CD14-positive monocyte (primary cell): Measurements from ENCODE around the gene COX5B. TPM values are rescaled to one million over a fixed set of nuclear protein-coding genes. Genes with fewer than 3 reads are reported as not detected.

Experiments used
- DNase-seq, 3 donors: peaks; one replicate each; pipeline ENCODE4 v3.0.0-alpha.2; 2011 to 2022
- H2AFZ ChIP-seq: 2 replicates; pipeline ENCODE4 v1.6.0; 2012; ENCODE audit warnings: mild to moderate bottlenecking, low read depth, low read length, inconsistent platforms; ENCODE audit not compliant: insufficient read depth, poor library complexity, severe bottlenecking
- H3K27ac ChIP-seq, 2 donors: 1 replicate in 1 of 2; 2 replicates in 1 of 2; pipeline ENCODE4 v1.5.1; 2012 to 2013; ENCODE audit warnings: low read length in 2 of 2, control low read depth in 1 of 2, inconsistent platforms in 1 of 2, low read depth in 1 of 2, mild to moderate bottlenecking in 1 of 2
- H3K27me3 ChIP-seq, 2 donors: one replicate each; pipeline versions ENCODE4 v1.6.0 to v1.6.1; 2011 to 2013; ENCODE audit warnings: low read length in 2 of 2; ENCODE audit not compliant: control insufficient read depth in 2 of 2, insufficient read depth in 2 of 2
- H3K36me3 ChIP-seq, 2 donors: replicated peaks in 1 of 2; 1 replicate in 1 of 2; 2 replicates in 1 of 2; pipeline versions ENCODE4 v1.5.1 to v1.6.1; 2012 to 2013; ENCODE audit warnings: low read length in 2 of 2, control low read depth in 1 of 2, inconsistent platforms in 1 of 2, mild to moderate bottlenecking in 1 of 2; ENCODE audit not compliant: insufficient read depth in 2 of 2, control insufficient read depth in 1 of 2
- H3K4me1 ChIP-seq, 2 donors: 1 replicate in 1 of 2; 2 replicates in 1 of 2; pipeline versions ENCODE4 v1.5.1 to v1.6.1; 2012 to 2013; ENCODE audit warnings: low read length in 2 of 2, control low read depth in 1 of 2, inconsistent platforms in 1 of 2, mild to moderate bottlenecking in 1 of 2, moderate library complexity in 1 of 2; ENCODE audit not compliant: insufficient read depth in 2 of 2, control insufficient read depth in 1 of 2
- H3K4me2 ChIP-seq: replicated peaks from 2 replicates; pipeline ENCODE3; 2012; ENCODE audit warnings: low read length, moderate library complexity, mild to moderate bottlenecking; ENCODE audit not compliant: poor library complexity, severe bottlenecking; ENCODE audit errors: extremely low read depth
- H3K4me3 ChIP-seq, 3 experiments: fragments of 200-600 bp in 1 of 3; sonication (generic) in 1 of 3; replicated peaks in 1 of 3; 1 replicate in 2 of 3; 2 replicates in 1 of 3; pipeline ENCODE4 v1.5.1; 2011 to 2013; ENCODE audit warnings: low read length in 3 of 3, mild to moderate bottlenecking in 3 of 3, control low read depth in 2 of 3, low read depth in 2 of 3, inconsistent platforms in 1 of 3, moderate library complexity in 1 of 3
- H3K79me2 ChIP-seq: 2 replicates; pipeline ENCODE4 v1.6.0; 2012; ENCODE audit warnings: mild to moderate bottlenecking, control low read depth, inconsistent platforms, low read length, moderate library complexity; ENCODE audit not compliant: insufficient read depth
- H3K9ac ChIP-seq: 2 replicates; pipeline ENCODE4 v1.6.0; 2017; ENCODE audit warnings: low read length, mild to moderate bottlenecking; ENCODE audit not compliant: insufficient read depth, poor library complexity, severe bottlenecking
- H3K9me3 ChIP-seq, 2 donors: replicated peaks in 1 of 2; 1 replicate in 1 of 2; 2 replicates in 1 of 2; pipeline versions ENCODE4 v1.5.1 to v1.6.1; 2012 to 2013; ENCODE audit warnings: low read length in 2 of 2, control low read depth in 1 of 2; ENCODE audit not compliant: control insufficient read depth in 1 of 2, insufficient read depth in 1 of 2
- H4K20me1 ChIP-seq: 2 replicates; pipeline ENCODE4 v1.6.0; 2012; ENCODE audit warnings: mild to moderate bottlenecking, low read length, control low read depth, moderate library complexity; ENCODE audit not compliant: insufficient read depth
- H3K27ac Mint-ChIP-seq, 7 donors: one replicate each; pipeline ENCODE4 v1.8.0; 2020; ENCODE audit warnings: mild to moderate bottlenecking in 7 of 7, mixed read lengths in 7 of 7, moderate library complexity in 6 of 7, inconsistent platforms in 2 of 7
- H3K27me3 Mint-ChIP-seq, 3 donors: one replicate each; pipeline ENCODE4 v1.8.0; 2021 to 2022; ENCODE audit warnings: low read depth in 3 of 3, mild to moderate bottlenecking in 3 of 3, mixed read lengths in 3 of 3, moderate library complexity in 3 of 3, inconsistent platforms in 1 of 3
- H3K36me3 Mint-ChIP-seq, 2 donors: one replicate each; pipeline ENCODE4 v1.8.0; 2020; ENCODE audit warnings: mixed read lengths in 2 of 2, inconsistent platforms in 1 of 2, mild to moderate bottlenecking in 1 of 2
- H3K4me1 Mint-ChIP-seq: one replicate; pipeline ENCODE4 v1.8.0; 2020; ENCODE audit warnings: mild to moderate bottlenecking, mixed read lengths
- H3K4me3 Mint-ChIP-seq, 2 donors: one replicate each; pipeline ENCODE4 v1.8.0; 2020; ENCODE audit warnings: mild to moderate bottlenecking in 2 of 2, mixed read lengths in 2 of 2, moderate library complexity in 1 of 2
- H3K9me3 Mint-ChIP-seq, 7 donors: one replicate each; pipeline ENCODE4 v1.8.0; 2020 to 2022; ENCODE audit warnings: mixed read lengths in 7 of 7, mild to moderate bottlenecking in 6 of 7, moderate library complexity in 6 of 7, inconsistent platforms in 2 of 7
- CTCF ChIP-seq: fragments of 200-600 bp; IDR thresholded peaks from one replicate; pipeline ENCODE4 v1.8.0; 2022; ENCODE audit warnings: antibody characterized with exemption, mild to moderate bottlenecking
- WGBS: methylation state at CpG from one replicate; pipeline ENCODE4 v1.1.5; 2013; ENCODE audit warnings: missing lambda C conversion rate; ENCODE audit not compliant: insufficient coverage; 5-methylcytosine and 5-hydroxymethylcytosine counted together
- intact Hi-C, 2 donors: fragments of 100-400 bp; cut with micrococcal nuclease; formaldehyde crosslinking; loops; one replicate each; pipeline versions ENCODE4 v1.15.0 to v1.15.1; 2023
- polyA plus RNA-seq, 3 donors: library from polyadenylated mRNA; depleted of rRNA in 1 of 3; unstranded in 2 of 3; stranded (reverse) in 1 of 3; fragments of 300-500 nt in 2 of 3; fragments of >200 nt in 1 of 3; fragmentation: Illumina TruSeq in 2 of 3; gene quantifications; 1 replicate in 2 of 3; 2 replicates in 1 of 3; pipeline ENCODE4 v1.2.3, GENCODE V29; 2012 to 2021

Gene COX5B
- polyA plus RNA-seq, 3 donors = 215 to 598 (median 546) TPM

- peaks cover 20% of the 10 kb centered on the region for H3K4me1 Mint-ChIP-seq
- H3K27ac Mint-ChIP-seq = peak overlapping the region; percentile 41 to 99 (median 97)
- Histone ChIP-seq H3K4me2 (peak overlapping the region; percentile 84), H3K4me3 (peak overlapping the region in 2 of 3 experiments; percentile 52 to 97), H4K20me1 (no peaks in the 10 kb centered on the region), H3K9me3 (no peaks in the 10 kb centered on the region), H3K9ac (peak overlapping the region; percentile 98), H3K79me2 (peaks cover 20% of the 10 kb centered on the region), H3K4me1 (peaks cover 19 to 23% of the 10 kb centered on the region in 2 donors), H3K27ac (peak overlapping the region in 1 of 2 donors; percentile 96), H2AFZ (peak overlapping the region; percentile 85), H3K27me3 (no peaks in the 10 kb centered on the region), H3K36me3 (peaks cover 21 to 37% of the 10 kb centered on the region in 2 donors)
- 100% methylated on average over 1 of the region's 4 CpGs for WGBS
- no peak for TF ChIP-seq CTCF
- H3K4me3 Mint-ChIP-seq = peak overlapping the region; percentile 89 to 95
- intact Hi-C loops = loop anchor here (2.0 to 10.0 kb wide), 2 partner anchors 16 to 52 kb away; no protein-coding TSS in a partner anchor
- H3K9me3 Mint-ChIP-seq = no peaks in the 10 kb centered on the region
- no peak for DNase-seq
- no peaks in the 10 kb centered on the region for H3K27me3 Mint-ChIP-seq
- peaks cover 30 to 39% of the 10 kb centered on the region in 2 donors for H3K36me3 Mint-ChIP-seq
Observed at GRCh38 chr2:97646977-97647376, 1.1 kb downstream of the COX5B start.

GRCh38 chr2:97651114-97651513, 5.3 kb downstream of the COX5B start:
- Mint-ChIP-seq H3K4me1 (peaks cover 16% of the 10 kb centered on the region), H3K4me3 (no peak overlapping the region), H3K9me3 (peaks cover 0 to 4% (median 2%) of the 10 kb centered on the region in 7 donors), H3K36me3 (peaks cover 40 to 55% of the 10 kb centered on the region in 2 donors), H3K27ac (peak overlapping the region in 1 of 7 donors; percentile 31), H3K27me3 (no peaks in the 10 kb centered on the region)
- Histone ChIP-seq H3K4me3 (no peak overlapping the region), H3K27me3 (no peaks in the 10 kb centered on the region), H3K4me2 (no peak overlapping the region), H3K9me3 (no peaks in the 10 kb centered on the region), H3K4me1 (peaks cover 8 to 12% of the 10 kb centered on the region in 2 donors), H3K27ac (no peak overlapping the region), H3K9ac (no peak overlapping the region), H3K79me2 (peaks cover 17% of the 10 kb centered on the region), H2AFZ (no peak overlapping the region), H3K36me3 (peaks cover 23 to 51% of the 10 kb centered on the region in 2 donors), H4K20me1 (no peaks in the 10 kb centered on the region)
- DNase-seq = no peak
- 96% methylated on average over 3 of the region's 4 CpGs for WGBS
- intact Hi-C loops = no loop called here
- TF ChIP-seq CTCF = no peak
